ENCODE results near the gene PNPLA8.
"Not testable (repeated sequence)": the region's sequence is repeated elsewhere in the genome, so short reads cannot be mapped to it uniquely, and the experiment has no call there.

- TF ChIP-seq SMC3 (IDR thresholded peaks at IDR 0.05; ENCODE audit: low read depth, low read length); MXI1 (IDR thresholded peaks at IDR 0.05; ENCODE audit: borderline replicate concordance, low read depth, low read length); CTCF (conservative IDR thresholded peaks at IDR 0.05; ENCODE audit: low read depth, low read length); POLR2A (IDR thresholded peaks at IDR 0.05; ENCODE audit: low read depth, low read length); USF2 (IDR thresholded peaks at IDR 0.05; ENCODE audit: low read depth, low read length); MAZ (IDR thresholded peaks at IDR 0.05; ENCODE audit: borderline replicate concordance, low read depth, low read length); BHLHE40 (IDR thresholded peaks at IDR 0.05; ENCODE audit: low read depth, low read length); RAD21 (IDR thresholded peaks at IDR 0.05; ENCODE audit: low read length); ELK1 (IDR thresholded peaks at IDR 0.05; ENCODE audit: borderline replicate concordance, low read depth, low read length); CHD1 (IDR thresholded peaks at IDR 0.05; ENCODE audit: low read depth, low read length); MAFK (IDR thresholded peaks at IDR 0.05; ENCODE audit: low read depth, low read length); NFE2L2 (IDR thresholded peaks at IDR 0.05; ENCODE audit: low read depth, low read length): not testable (repeated sequence)
Measured at GRCh38 chr7:108538236-108538635, 12.3 kb upstream of the PNPLA8 start.

Measured in IMR-90 (cell line).